ENCODE results near the gene RYR3.

The RYR3 gene

DNA sequence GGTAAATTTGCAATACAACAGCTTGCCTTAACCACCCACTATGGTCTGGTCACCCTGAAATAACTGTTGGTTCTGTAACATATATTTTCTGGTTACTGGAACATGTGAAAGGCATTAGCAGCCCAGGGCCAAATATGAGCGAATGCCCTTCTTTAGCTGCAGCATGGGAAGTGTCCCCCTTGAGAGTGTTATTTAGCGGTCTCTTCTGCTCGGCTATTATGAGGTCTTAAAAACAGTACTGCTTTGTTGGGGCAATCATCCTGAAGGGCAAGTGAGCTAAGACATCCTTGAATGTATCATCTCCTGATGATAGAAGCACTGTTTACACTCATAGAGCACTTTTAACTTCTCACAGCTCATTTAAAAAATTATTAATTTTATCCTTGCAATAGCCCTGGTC, 90.2 kb downstream of the RYR3 start:
- no peaks in the 10 kb centered on the region for H3K4me1 Mint-ChIP-seq
- H3K27ac Mint-ChIP-seq (ENCODE audit: low read depth) = no peak overlapping the region
- no peaks in the 10 kb centered on the region for H3K36me3 Mint-ChIP-seq (ENCODE audit: insufficient read depth)
- no peak overlapping the region for H3K4me3 Mint-ChIP-seq
- ATAC-seq (replicated peaks; ENCODE audit: extremely low read depth, poor library complexity, severe bottlenecking) (no peak), DNase-seq (ENCODE audit: low spot score in 2 of 2) (no peak)
- peaks cover 8% of the 10 kb centered on the region for H3K27me3 Mint-ChIP-seq
- H3K9me3 Mint-ChIP-seq = no peaks in the 10 kb centered on the region

DNA sequence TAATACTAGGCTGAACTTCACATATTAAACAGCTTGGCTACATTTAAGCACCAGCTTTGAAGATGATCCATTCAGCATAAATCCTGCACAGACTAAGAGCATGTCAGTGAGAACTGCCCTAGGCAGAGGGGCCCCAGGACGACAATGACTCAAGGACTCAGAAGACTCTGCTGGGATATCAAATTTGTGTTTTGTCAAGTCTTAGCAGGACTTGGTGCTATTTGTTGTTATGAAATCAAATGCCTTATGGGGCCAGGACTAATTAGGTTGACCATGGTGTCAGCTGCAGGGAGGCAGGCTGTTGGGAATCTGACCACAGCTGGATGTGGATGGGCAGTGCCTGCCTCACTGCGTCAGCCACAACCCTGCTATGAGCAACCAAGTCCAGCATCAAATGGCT, 91.8 kb downstream of the RYR3 start:
- Mint-ChIP-seq H3K4me3 (no peak overlapping the region), H3K4me1 (no peaks in the 10 kb centered on the region)

DNA sequence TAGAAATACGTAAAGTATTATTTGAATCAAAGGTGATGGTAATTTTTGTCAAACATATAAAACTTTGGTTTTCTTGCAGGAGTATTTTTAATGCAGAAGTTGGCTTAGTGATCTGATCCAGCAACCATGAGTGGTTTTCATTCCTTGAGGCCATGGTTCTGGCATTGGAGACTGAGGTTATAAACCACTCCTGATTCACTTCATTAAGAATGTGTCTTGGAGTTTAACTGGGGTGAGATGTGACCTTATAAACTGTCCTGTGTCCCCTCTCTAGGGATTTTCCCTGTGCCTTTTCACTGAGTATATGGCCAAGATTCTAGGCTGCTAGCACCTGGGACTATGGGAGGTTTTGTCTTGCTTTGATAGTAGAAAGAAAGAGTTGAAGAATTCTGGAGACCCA, 94.3 kb downstream of the RYR3 start:
- DNase-seq (ENCODE audit: low spot score in 2 of 2) = no peak
- Mint-ChIP-seq H3K27me3 (no peaks in the 10 kb centered on the region), H3K36me3 (ENCODE audit: insufficient read depth) (no peaks in the 10 kb centered on the region), H3K4me1 (no peaks in the 10 kb centered on the region), H3K4me3 (no peak overlapping the region), H3K27ac (ENCODE audit: low read depth) (no peak overlapping the region), H3K9me3 (peaks cover 6% of the 10 kb centered on the region)
- no peak for ATAC-seq (replicated peaks; ENCODE audit: extremely low read depth, poor library complexity, severe bottlenecking)

More for the DNA sequence above, 91.8 kb downstream of the RYR3 start:
- H3K27me3 Mint-ChIP-seq = peaks cover 8% of the 10 kb centered on the region
- ATAC-seq (replicated peaks; ENCODE audit: extremely low read depth, poor library complexity, severe bottlenecking) = no peak
- no peak for DNase-seq (ENCODE audit: low spot score in 2 of 2)
- H3K36me3 Mint-ChIP-seq (ENCODE audit: insufficient read depth) = no peaks in the 10 kb centered on the region
- H3K27ac Mint-ChIP-seq (ENCODE audit: low read depth) = no peak overlapping the region
- peaks cover 6% of the 10 kb centered on the region for H3K9me3 Mint-ChIP-seq

DNA sequence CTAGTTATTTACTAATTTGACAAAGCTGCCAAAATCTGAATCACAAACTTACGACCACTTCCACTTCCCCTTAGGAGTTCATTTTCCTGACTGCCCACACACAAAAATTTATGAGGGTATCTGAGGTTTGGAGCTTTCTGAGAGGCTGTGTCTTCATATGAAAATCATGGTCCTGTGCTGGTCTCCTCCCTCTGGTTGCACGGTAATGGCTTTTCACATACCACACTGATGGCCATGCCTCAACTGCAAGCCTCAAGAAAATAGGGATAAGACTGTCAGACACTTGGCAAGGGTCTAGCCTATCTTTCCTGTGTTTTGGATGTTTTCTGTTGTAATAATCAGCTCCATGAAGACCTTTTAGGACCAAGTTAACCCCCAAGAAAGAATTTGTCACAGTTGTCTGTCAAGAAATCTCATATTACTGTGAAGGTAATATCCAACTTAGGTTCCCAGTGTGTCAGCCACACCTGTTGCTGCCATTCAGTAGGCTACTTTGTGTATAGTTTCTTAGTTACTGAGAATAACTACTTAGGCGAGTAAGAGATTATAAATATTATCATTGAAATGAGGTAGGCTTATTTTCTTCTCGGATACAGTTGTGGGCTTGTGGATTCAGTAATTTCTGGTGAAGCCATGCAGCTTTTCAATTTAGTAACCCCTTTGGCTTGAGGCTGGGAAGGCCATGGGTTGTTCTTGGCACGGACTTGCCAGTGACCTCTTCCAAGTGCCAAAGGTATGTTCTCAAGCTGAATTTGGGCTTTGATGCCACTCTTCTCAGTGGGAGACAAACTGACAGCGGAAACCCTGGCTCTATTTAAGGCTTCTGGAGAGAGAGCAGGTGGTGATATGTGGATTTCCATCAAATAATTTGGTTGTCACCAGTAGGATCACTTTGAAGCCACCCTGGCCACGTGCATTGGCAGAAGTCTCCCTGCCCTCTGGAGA, 101.1 kb downstream of the RYR3 start:
- no peaks in the 10 kb centered on the region for H3K27me3 Mint-ChIP-seq
- no peak overlapping the region for H3K4me3 Mint-ChIP-seq
- H3K27ac Mint-ChIP-seq (ENCODE audit: low read depth) = no peak overlapping the region
- ATAC-seq (replicated peaks; ENCODE audit: extremely low read depth, poor library complexity, severe bottlenecking) = no peak
- no peak for DNase-seq (ENCODE audit: low spot score in 2 of 2)
- H3K4me1 Mint-ChIP-seq = no peaks in the 10 kb centered on the region
- H3K36me3 Mint-ChIP-seq (ENCODE audit: insufficient read depth) = no peaks in the 10 kb centered on the region
- peaks cover 13% of the 10 kb centered on the region for H3K9me3 Mint-ChIP-seq

DNA sequence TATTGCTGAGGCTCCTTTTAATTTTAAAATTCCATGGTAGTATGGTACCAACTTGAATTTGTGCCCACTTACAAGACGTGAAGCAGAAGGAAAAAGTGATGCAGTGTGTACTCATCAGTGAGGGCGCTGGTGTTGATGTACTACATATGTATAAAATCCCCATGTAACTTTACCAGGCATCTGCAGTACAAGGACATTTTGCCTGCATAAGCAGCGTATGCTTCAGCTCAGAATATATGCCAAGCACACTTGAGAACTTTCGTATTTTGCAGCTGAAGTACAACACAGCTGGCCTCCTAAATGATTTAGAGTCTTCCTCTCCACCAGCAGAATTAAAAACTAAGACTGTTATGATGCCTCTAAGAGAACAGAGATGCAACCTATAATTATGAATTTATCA, 108.9 kb downstream of the RYR3 start:
- Mint-ChIP-seq H3K4me1 (no peaks in the 10 kb centered on the region), H3K27me3 (peaks cover 22% of the 10 kb centered on the region), H3K4me3 (no peak overlapping the region), H3K27ac (ENCODE audit: low read depth) (no peak overlapping the region), H3K36me3 (ENCODE audit: insufficient read depth) (no peaks in the 10 kb centered on the region), H3K9me3 (no peaks in the 10 kb centered on the region)
- DNase-seq (ENCODE audit: low spot score in 2 of 2) (no peak), ATAC-seq (replicated peaks; ENCODE audit: extremely low read depth, poor library complexity, severe bottlenecking) (no peak)

DNA sequence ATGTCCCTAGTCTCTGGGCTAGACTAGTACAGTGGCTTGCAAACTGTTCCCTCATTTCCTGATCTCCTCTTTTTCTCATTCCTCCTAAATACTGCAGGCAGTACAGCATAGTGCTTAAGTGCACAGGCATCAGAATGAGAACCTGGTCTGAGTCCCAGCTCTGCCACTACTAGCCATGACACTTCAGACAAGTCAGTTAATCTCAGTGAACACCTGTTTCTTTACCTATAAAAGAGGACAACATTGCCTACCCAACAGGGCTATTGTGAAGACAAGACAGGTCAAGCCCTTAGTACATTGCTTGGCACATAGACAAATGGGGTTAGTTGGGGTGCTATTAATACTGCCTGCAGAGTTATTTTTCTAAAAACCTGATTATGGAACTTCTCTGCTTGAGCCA, 113.3 kb downstream of the RYR3 start:
- peaks cover 3% of the 10 kb centered on the region for H3K27me3 Mint-ChIP-seq
- H3K9me3 Mint-ChIP-seq = no peaks in the 10 kb centered on the region
- no peak for DNase-seq (ENCODE audit: low spot score in 2 of 2)
- no peaks in the 10 kb centered on the region for H3K36me3 Mint-ChIP-seq (ENCODE audit: insufficient read depth)
- no peak overlapping the region for H3K4me3 Mint-ChIP-seq
- no peaks in the 10 kb centered on the region for H3K4me1 Mint-ChIP-seq
- no peak overlapping the region for H3K27ac Mint-ChIP-seq (ENCODE audit: low read depth)
- ATAC-seq (replicated peaks; ENCODE audit: extremely low read depth, poor library complexity, severe bottlenecking) = no peak

DNA sequence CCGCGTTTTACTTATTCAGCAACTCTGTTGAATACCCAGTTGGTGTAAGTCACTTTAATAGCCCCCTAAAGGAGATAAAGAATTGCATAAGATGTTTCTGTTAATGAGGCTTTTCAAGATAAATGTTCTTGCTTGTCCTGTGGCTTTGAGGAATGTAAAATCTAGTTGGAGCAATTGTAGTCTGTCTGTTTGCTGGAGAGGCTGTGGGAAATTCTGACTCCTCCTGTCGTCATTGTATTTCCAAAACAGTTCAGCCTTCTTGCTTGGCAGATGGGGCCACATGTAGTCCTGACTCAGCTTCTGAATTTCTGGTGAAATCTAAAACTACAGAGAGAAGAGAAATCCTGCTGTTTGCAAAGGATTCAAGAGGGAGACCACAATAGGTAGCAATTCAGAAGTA, 114.4 kb downstream of the RYR3 start:
- Mint-ChIP-seq H3K27me3 (peaks cover 9% of the 10 kb centered on the region), H3K4me3 (no peak overlapping the region), H3K9me3 (no peaks in the 10 kb centered on the region), H3K27ac (ENCODE audit: low read depth) (no peak overlapping the region), H3K36me3 (ENCODE audit: insufficient read depth) (no peaks in the 10 kb centered on the region), H3K4me1 (no peaks in the 10 kb centered on the region)
- ATAC-seq (replicated peaks; ENCODE audit: extremely low read depth, poor library complexity, severe bottlenecking) = no peak
- DNase-seq (ENCODE audit: low spot score in 2 of 2) = no peak

DNA sequence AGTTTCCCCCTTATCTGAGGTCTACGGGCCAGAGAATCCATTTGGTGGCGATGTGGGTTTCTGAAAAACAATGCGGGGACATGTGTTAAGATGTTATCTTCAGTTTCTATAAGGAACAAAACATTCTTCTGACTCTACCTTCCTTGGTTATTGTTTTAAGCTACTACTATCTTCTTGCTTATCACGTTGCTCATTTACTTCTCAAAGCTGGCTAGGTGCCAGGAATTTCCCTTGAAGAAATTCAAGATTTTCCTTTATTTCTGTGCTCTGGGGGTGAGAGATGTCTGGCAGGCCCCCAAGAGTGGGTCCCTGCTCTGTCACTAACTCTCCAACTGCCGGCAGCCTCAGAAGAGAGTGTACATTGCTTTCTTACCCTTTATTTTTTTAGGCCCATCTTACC, 119.8 kb downstream of the RYR3 start:
- no peak for ATAC-seq (replicated peaks; ENCODE audit: extremely low read depth, poor library complexity, severe bottlenecking)

DNA sequence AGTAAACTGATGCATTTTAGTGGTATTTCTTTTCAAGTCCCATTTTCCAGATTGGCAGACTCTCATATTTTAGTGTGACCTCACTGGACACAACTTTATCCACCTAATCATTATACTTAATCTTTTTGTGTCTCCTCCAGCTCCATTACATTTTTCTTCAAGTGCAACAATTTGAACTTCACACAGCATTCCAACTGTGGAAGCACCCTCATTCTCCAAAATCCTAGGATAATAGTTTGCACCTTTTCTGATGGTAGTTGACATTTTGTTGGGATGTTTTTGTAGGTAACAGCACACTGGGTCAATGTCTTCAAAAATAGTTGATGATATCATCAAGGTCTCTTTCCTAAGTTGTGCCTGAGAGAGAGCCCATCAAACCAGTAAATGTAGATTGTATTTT, 123.1 kb downstream of the RYR3 start:
- H3K4me3 Mint-ChIP-seq = no peak overlapping the region
- H3K36me3 Mint-ChIP-seq (ENCODE audit: insufficient read depth) = no peaks in the 10 kb centered on the region
- H3K27ac Mint-ChIP-seq (ENCODE audit: low read depth) = no peak overlapping the region
- peaks cover 10% of the 10 kb centered on the region for H3K27me3 Mint-ChIP-seq
- H3K4me1 Mint-ChIP-seq = no peaks in the 10 kb centered on the region
- ATAC-seq (replicated peaks; ENCODE audit: extremely low read depth, poor library complexity, severe bottlenecking) (no peak), DNase-seq (ENCODE audit: low spot score in 2 of 2) (no peak)
- no peaks in the 10 kb centered on the region for H3K9me3 Mint-ChIP-seq

More for the DNA sequence above, 119.8 kb downstream of the RYR3 start:
- no peak for DNase-seq (ENCODE audit: low spot score in 2 of 2)
- Mint-ChIP-seq H3K36me3 (ENCODE audit: insufficient read depth) (no peaks in the 10 kb centered on the region), H3K4me3 (no peak overlapping the region), H3K27ac (ENCODE audit: low read depth) (no peak overlapping the region), H3K9me3 (no peaks in the 10 kb centered on the region), H3K27me3 (peaks cover 10% of the 10 kb centered on the region), H3K4me1 (no peaks in the 10 kb centered on the region)

DNA sequence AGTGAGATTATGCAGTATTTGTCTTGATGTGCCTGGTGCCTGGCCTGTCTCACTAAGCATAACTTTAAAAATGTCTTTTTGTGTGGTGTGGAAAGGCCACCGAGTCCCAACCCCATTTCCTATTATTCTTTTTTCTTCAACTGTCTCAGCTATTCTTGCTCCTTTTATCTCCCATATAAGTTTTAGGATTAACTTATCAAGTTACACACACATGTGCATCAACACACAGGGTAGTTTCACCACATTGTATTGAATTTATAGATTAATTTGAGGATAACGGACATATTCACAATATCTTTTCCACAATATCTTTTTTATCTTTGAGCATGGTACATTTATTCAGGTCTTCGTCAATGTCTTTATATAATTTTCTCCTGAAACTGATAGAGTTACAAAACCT, 127.6 kb downstream of the RYR3 start:
- H3K9me3 Mint-ChIP-seq = no peaks in the 10 kb centered on the region
- no peaks in the 10 kb centered on the region for H3K27me3 Mint-ChIP-seq
- DNase-seq (ENCODE audit: low spot score in 2 of 2) (no peak), ATAC-seq (replicated peaks; ENCODE audit: extremely low read depth, poor library complexity, severe bottlenecking) (no peak)
- H3K4me1 Mint-ChIP-seq = no peaks in the 10 kb centered on the region
- no peak overlapping the region for H3K4me3 Mint-ChIP-seq
- H3K27ac Mint-ChIP-seq (ENCODE audit: low read depth) = no peak overlapping the region
- H3K36me3 Mint-ChIP-seq (ENCODE audit: insufficient read depth) = no peaks in the 10 kb centered on the region

DNA sequence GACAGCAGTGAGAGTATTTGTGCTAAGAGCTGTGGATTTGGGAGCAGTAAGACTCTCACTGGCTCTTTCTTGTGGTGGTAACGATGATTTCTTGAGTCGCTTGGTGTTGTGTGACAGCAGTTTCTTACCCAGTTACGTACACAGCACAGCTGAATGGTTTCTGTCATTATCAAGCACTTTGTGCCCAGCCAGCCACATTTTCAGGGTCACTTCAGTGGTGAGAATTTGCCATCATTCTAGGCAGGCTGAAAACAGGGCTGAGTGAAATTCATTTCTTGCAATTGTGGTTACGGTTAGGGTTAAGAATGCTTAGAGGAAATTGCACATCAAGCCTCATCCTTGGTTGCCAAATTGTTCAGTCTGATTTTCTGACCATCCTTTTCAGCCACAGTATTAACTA, 130.1 kb downstream of the RYR3 start:
- no peak for DNase-seq (ENCODE audit: low spot score in 2 of 2)
- no peak for ATAC-seq (replicated peaks; ENCODE audit: extremely low read depth, poor library complexity, severe bottlenecking)
- Mint-ChIP-seq H3K27ac (ENCODE audit: low read depth) (no peak overlapping the region), H3K36me3 (ENCODE audit: insufficient read depth) (no peaks in the 10 kb centered on the region), H3K4me1 (no peaks in the 10 kb centered on the region), H3K9me3 (no peaks in the 10 kb centered on the region), H3K27me3 (no peaks in the 10 kb centered on the region), H3K4me3 (no peak overlapping the region)

DNA sequence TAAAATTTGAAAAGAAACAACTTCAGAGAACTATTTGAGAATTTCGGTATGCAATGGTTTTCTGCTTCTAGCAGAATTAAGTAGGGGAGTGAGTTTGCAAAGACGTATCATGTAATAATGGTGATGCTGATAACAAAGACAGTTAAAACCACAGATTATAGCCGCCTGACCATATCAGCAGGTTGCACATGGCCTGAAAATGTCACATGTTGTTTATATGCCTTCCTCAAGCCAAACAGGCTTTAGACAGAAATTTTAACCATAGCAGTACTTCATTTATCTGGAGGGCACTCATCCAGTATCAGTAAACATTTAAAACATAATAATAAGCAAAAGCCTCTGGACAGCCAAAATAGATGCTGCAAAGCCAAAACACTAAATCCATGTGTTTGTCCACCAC, 131.7 kb downstream of the RYR3 start:
- no peak for ATAC-seq (replicated peaks; ENCODE audit: extremely low read depth, poor library complexity, severe bottlenecking)
- Mint-ChIP-seq H3K36me3 (ENCODE audit: insufficient read depth) (no peaks in the 10 kb centered on the region), H3K4me3 (no peak overlapping the region), H3K4me1 (no peaks in the 10 kb centered on the region), H3K27me3 (no peaks in the 10 kb centered on the region), H3K9me3 (no peaks in the 10 kb centered on the region), H3K27ac (ENCODE audit: low read depth) (no peak overlapping the region)
- no peak for DNase-seq (ENCODE audit: low spot score in 2 of 2)

DNA sequence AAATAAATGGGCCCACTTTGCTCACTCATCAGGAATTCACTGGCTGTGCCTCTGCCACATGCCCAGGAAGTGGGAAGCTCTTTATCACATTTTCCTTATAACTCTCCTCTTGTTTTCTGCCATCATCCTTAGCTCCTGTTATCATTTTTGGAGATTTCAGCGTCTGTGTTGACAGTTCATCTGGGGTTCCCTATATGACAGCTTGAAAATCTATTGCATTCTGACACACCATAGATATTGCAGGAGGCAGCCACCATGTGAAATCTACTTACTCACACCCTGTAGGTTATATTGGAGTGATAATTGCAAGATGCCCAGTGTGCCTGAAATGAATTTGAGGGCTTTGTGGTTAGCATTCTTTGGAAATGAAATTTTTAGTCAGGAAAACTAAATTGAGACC, 132.9 kb downstream of the RYR3 start:
- Mint-ChIP-seq H3K27ac (ENCODE audit: low read depth) (no peak overlapping the region), H3K36me3 (ENCODE audit: insufficient read depth) (no peaks in the 10 kb centered on the region), H3K27me3 (no peaks in the 10 kb centered on the region), H3K4me1 (no peaks in the 10 kb centered on the region), H3K4me3 (no peak overlapping the region), H3K9me3 (no peaks in the 10 kb centered on the region)
- DNase-seq (ENCODE audit: low spot score in 2 of 2) (no peak), ATAC-seq (replicated peaks; ENCODE audit: extremely low read depth, poor library complexity, severe bottlenecking) (no peak)

Measured in central memory CD8-positive, alpha-beta T cell (primary cell).